ENCODE results near the gene HTR3D. TPM values are rescaled to one million over a fixed set of nuclear protein-coding genes. Genes with fewer than 3 reads are reported as not detected.
A peak's percentile ranks its signal among the peaks of the same experiment; 100 is the strongest.
"Not testable (repeated sequence)": the region's sequence is repeated elsewhere in the genome, so short reads cannot be mapped to it uniquely, and the experiment has no call there.

HTR3D gene
- total RNA-seq, 1 donor from 2014 or later = not detected

DNA sequence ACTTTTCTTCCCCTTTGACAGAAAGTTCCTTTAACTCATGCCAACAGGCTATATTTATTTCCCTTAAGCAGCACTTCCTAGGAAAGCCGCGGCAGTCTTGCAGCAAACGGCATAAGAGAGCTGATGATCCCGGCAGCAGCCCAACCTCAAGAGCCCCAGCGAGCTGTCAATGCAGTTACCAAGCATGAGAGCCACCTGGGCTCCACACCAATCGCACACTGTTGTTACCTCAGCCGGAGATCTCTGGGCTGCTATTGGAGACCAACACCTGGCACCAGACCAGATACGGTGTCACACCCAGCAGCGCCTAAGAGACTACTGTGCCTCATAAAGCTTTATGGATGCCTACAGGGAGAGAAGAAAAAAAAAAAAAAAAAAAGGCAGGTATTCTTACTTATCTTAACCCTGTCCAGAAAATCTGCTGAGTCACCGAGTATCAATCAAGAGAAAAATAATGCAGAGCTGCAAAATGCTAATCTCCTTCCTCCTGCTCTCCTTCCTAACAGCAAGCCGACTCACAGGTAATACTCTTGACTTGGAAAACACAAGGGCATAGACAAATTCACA lies 25.5 kb upstream of the HTR3D start:
- Mint-ChIP-seq H3K4me3 (ENCODE audit: low read depth) (no peak overlapping the region), H3K27ac (no peak overlapping the region)
- intact Hi-C loops (cut with micrococcal nuclease) = no loop called here

DNA sequence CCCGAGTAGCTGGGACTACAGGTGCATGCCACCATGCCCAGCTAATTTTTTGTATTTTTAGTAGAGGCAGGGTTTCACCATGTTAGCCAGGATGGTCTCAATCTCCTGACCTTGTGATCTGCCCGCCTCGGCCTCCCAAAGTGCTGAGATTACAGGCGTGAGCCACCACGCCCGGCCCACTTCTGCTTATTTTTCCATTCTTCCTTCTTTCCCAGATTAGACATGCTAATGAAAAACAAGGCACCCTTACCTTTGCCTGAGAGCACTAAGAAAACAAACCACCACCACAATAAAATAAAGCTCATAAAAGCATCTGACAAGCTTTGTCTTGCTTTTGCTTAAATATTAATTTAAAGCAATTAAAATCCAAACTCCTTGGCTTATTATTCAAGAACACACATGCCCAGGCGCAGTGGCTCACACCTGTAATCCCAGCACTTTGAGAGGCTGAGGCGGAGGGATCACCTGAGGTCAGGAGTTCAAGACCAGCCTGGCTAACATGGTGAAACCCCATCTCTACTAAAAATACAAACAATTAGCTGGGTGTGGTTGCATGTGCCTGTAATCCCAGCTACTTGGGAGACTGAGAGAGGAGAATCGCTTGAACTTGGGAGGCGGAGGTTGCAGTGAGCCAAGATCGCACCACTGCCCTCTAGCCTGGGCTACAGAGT lies 24.3 kb upstream of the HTR3D start:
- H3K36me3 Mint-ChIP-seq (ENCODE audit: low read depth) = peaks cover 14% of the 10 kb centered on the region
- H3K9me3 Mint-ChIP-seq; DNase-seq (ENCODE audit: low spot score); H3K4me3 Mint-ChIP-seq (ENCODE audit: low read depth); intact Hi-C loops (cut with micrococcal nuclease); H3K4me1 Mint-ChIP-seq (ENCODE audit: low read depth); H3K27me3 Mint-ChIP-seq (ENCODE audit: low read depth); H3K27ac Mint-ChIP-seq: not testable (repeated sequence)

More for the DNA sequence above, 25.5 kb upstream of the HTR3D start:
- Mint-ChIP-seq H3K9me3 (no peaks in the 10 kb centered on the region), H3K4me1 (ENCODE audit: low read depth) (peaks cover 8% of the 10 kb centered on the region), H3K36me3 (ENCODE audit: low read depth) (peaks cover 14% of the 10 kb centered on the region), H3K27me3 (ENCODE audit: low read depth) (no peaks in the 10 kb centered on the region)
- DNase-seq (ENCODE audit: low spot score) = no peak

DNA sequence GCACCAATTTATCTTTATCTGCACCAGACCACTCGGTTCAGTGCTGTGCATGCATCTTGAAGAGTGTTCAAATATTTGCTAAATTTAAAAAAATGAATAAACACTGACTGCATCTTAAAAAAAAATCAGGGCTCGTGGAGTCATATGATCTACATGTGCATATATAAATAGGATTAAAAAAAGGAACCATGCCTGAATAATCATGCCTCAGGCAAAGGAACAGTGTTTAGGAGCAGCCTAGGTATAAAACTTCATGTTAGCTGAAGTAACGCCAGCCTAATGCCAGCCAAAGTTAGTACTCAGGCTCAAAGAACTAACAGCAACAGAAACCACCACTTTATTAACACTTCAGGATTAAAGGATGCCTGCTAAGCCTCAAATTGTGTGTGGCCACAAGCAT lies 23.4 kb upstream of the HTR3D start:
- H3K4me3 Mint-ChIP-seq (ENCODE audit: low read depth) = no peak overlapping the region
- H3K9me3 Mint-ChIP-seq = no peaks in the 10 kb centered on the region
- intact Hi-C loops (cut with micrococcal nuclease) = no loop called here
- peaks cover 8% of the 10 kb centered on the region for H3K4me1 Mint-ChIP-seq (ENCODE audit: low read depth)
- H3K27me3 Mint-ChIP-seq (ENCODE audit: low read depth) = no peaks in the 10 kb centered on the region
- peaks cover 16% of the 10 kb centered on the region for H3K36me3 Mint-ChIP-seq (ENCODE audit: low read depth)
- no peak overlapping the region for H3K27ac Mint-ChIP-seq
- DNase-seq (ENCODE audit: low spot score) = no peak

DNA sequence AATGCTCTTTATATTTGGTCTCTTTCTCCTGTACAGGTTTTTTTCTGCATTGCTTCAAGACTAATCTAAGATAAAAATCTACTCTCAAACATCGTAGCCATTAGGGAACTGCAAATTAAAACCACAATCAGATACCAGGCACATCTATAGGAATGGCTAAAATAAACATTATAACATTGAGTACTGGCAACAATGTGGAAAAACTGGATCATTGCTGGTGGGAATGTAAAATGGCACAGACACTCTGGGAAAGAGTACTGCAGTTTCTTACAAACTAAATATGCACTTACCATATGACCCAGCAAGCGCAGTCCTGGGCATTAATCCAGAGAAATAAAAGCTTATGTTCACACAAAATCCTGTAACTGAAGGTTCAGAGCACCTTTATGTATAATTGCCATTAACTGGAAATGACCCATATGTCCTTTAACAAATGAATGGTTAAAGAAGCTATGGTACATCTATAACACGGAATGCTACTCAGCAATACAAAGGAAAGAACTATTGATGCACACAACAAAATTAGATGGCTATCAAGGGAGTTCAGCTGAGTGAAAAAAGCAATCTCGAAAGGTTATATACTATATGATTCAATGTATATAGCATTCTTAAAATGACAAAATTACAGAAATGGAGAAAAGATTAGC lies 20.2 kb upstream of the HTR3D start:
- DNase-seq (ENCODE audit: low spot score) = no peak
- intact Hi-C loops (cut with micrococcal nuclease) = no loop called here
- peaks cover 10% of the 10 kb centered on the region for H3K4me1 Mint-ChIP-seq (ENCODE audit: low read depth)
- no peak overlapping the region for H3K27ac Mint-ChIP-seq
- no peak overlapping the region for H3K4me3 Mint-ChIP-seq (ENCODE audit: low read depth)
- H3K9me3 Mint-ChIP-seq = no peaks in the 10 kb centered on the region
- peaks cover 1% of the 10 kb centered on the region for H3K27me3 Mint-ChIP-seq (ENCODE audit: low read depth)
- peaks cover 17% of the 10 kb centered on the region for H3K36me3 Mint-ChIP-seq (ENCODE audit: low read depth)

DNA sequence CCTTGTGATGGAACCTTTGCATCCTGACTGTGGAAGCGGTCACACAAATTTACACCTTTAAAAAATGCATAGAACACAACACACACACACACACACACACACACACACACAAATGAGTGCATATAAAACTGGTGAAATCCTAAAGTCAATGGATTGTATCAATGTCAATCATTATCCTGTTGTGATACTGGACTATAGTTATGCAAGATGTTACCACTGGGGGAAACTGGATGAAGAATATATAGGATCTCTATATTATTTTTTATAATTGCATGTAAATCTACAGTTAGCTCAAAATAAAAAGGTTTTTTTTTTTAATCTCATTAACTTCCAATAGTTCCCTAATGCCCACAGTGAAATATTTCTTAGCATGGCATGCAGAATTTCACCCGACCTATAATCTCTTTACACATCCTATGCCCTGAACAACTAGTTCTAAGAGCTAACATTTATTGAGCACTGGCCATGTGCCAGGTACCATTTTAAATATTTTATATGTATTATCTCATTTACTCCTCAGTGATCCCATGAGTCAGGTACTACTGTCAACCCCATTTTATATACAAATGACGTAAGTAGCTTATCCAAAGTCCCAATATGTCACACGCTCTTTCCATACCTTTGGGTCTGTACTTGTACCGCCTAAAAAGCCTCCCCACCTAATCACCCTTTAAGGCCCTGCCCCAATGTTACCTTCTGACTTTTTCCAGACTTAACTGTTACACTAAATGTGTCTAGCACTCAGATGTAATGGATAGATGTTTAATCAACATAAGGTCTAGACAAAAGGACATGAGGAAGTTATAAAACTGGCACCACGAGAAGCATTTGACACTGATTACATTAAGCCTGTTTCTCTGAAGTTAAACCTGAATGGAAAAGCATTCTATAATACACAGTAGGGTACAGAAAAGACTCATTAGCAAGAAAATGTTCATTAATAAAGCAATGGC lies 19.3 kb upstream of the HTR3D start:
- H3K9me3 Mint-ChIP-seq = no peaks in the 10 kb centered on the region
- no peak overlapping the region for H3K27ac Mint-ChIP-seq
- peaks cover 17% of the 10 kb centered on the region for H3K4me1 Mint-ChIP-seq (ENCODE audit: low read depth)
- no peak for DNase-seq (ENCODE audit: low spot score)
- peaks cover 1% of the 10 kb centered on the region for H3K27me3 Mint-ChIP-seq (ENCODE audit: low read depth)
- intact Hi-C loops (cut with micrococcal nuclease) = no loop called here
- no peak overlapping the region for H3K4me3 Mint-ChIP-seq (ENCODE audit: low read depth)
- H3K36me3 Mint-ChIP-seq (ENCODE audit: low read depth) = peaks cover 14% of the 10 kb centered on the region

DNA sequence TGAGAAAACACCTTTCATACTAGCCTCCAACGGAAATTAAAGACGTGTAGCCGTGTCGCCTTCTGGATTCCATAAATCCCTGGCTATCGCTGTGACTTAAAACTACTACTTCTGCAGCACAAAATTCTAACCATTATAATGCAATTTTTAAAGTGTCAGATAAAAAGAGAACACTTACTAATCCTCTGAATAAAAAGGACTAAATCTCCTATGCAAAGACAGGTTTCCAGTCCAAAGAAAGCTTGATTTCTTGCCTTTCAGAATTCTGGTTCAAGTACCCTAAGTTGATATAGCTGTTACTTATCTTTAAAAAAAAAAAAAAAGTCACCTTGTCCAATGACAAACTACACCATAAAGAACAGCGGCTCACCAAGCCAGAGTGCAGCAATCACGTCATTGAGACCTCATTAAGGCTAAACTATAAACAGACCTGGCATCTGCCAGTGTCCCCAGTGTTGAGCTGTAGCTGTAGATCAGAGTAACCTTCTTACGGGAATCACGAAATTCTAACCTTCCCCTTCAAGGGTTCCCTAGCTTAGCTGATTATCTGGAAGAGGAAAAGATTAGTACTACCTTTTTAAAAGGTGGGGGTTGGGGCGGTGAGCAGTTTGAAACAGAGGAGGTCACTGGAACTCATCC lies 16.0 kb upstream of the HTR3D start:
- DNase-seq (ENCODE audit: low spot score) = no peak
- H3K4me3 Mint-ChIP-seq (ENCODE audit: low read depth) = peak overlapping the region; percentile 97
- H3K9me3 Mint-ChIP-seq = no peaks in the 10 kb centered on the region
- H3K36me3 Mint-ChIP-seq (ENCODE audit: low read depth) = peaks cover 9% of the 10 kb centered on the region
- H3K27ac Mint-ChIP-seq = no peak overlapping the region
- peaks cover 21% of the 10 kb centered on the region for H3K4me1 Mint-ChIP-seq (ENCODE audit: low read depth)
- intact Hi-C loops (cut with micrococcal nuclease) = loop anchor here (2.0 to 5.0 kb wide), 4 partner anchors 119 to 548 kb away; partner anchors contain the start of genes ALG3, EEF1AKMT4 and EIF2B5
- peaks cover 5% of the 10 kb centered on the region for H3K27me3 Mint-ChIP-seq (ENCODE audit: low read depth)

DNA sequence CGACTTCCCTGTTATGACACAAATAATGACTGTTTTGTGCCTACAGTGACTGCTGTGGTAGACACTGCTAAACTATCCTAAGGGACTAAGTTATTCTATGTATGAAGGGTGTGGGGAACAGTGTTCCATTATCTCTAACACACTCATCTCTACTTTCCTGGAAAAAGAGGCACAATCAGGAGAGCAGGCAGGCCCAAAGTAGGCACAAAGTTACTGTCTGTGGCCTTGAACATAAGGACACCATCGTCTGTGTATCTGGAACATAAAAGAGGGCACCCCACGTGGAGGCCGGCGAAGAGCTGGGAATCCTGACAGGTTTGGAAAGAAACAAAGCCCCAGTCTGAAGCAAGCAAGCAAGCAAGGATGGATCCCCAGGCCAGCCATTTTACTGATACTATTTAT lies 15.4 kb upstream of the HTR3D start:
- Mint-ChIP-seq H3K9me3 (no peaks in the 10 kb centered on the region), H3K27ac (no peak overlapping the region), H3K36me3 (ENCODE audit: low read depth) (peaks cover 9% of the 10 kb centered on the region), H3K4me1 (ENCODE audit: low read depth) (peaks cover 21% of the 10 kb centered on the region), H3K4me3 (ENCODE audit: low read depth) (peak overlapping the region; percentile 97), H3K27me3 (ENCODE audit: low read depth) (peaks cover 8% of the 10 kb centered on the region)
- no peak for DNase-seq (ENCODE audit: low spot score)
- intact Hi-C loops (cut with micrococcal nuclease) = loop anchor here (2.0 to 5.0 kb wide), 4 partner anchors 119 to 549 kb away; partner anchors contain the start of genes ALG3, EEF1AKMT4 and EIF2B5

DNA sequence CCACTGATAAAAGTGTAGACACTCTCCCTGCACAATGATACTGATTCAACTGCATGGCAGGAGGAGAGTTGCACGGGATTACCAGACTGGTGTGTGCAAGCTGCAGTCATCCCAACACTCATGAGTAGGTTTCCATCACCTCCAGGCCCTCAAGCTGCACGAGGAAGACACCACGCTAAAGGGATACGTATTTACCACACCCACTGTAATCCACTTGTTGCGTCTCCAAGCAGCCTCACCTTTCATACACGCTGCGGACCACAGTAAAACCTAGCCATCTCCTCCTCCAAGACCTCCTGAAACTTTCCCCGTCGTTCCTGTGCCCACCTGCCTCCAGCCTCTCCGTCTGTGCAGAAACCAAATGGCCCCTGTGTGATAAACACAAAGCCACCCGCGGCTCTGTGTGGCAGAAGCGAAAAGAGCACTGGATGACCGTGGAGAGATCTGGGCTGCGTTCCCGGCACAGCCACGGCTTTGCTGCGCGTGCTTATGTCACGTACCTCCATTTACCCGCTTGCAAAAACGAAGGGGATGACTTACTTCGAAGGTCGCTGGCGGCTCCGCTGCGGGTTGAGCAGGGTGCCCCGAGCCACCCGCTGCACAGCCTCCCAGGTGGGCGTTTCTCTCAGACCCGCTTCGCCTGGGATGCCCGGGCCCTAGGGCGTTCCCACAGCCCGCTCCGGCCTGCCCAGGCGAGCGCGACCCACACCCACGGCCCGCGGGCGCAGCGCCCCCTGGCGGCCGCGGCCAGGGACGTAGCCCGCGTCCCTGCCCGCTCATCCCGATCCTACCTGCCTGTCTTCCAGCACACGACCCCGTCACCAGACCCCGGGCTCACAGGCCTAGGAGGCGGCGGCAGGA lies 14.5 kb upstream of the HTR3D start:
- DNase-seq (ENCODE audit: low spot score) = peak; percentile 53
- Mint-ChIP-seq H3K4me3 (ENCODE audit: low read depth) (peak overlapping the region; percentile 97), H3K36me3 (ENCODE audit: low read depth) (peaks cover 9% of the 10 kb centered on the region), H3K27me3 (ENCODE audit: low read depth) (peaks cover 10% of the 10 kb centered on the region), H3K4me1 (ENCODE audit: low read depth) (peaks cover 21% of the 10 kb centered on the region), H3K9me3 (no peaks in the 10 kb centered on the region), H3K27ac (peak overlapping the region; percentile 86)
- intact Hi-C loops (cut with micrococcal nuclease) = loop anchor here (1.0 to 5.0 kb wide), 5 partner anchors 118 to 550 kb away; partner anchors contain the start of genes ALG3, EEF1AKMT4 and EIF2B5

DNA sequence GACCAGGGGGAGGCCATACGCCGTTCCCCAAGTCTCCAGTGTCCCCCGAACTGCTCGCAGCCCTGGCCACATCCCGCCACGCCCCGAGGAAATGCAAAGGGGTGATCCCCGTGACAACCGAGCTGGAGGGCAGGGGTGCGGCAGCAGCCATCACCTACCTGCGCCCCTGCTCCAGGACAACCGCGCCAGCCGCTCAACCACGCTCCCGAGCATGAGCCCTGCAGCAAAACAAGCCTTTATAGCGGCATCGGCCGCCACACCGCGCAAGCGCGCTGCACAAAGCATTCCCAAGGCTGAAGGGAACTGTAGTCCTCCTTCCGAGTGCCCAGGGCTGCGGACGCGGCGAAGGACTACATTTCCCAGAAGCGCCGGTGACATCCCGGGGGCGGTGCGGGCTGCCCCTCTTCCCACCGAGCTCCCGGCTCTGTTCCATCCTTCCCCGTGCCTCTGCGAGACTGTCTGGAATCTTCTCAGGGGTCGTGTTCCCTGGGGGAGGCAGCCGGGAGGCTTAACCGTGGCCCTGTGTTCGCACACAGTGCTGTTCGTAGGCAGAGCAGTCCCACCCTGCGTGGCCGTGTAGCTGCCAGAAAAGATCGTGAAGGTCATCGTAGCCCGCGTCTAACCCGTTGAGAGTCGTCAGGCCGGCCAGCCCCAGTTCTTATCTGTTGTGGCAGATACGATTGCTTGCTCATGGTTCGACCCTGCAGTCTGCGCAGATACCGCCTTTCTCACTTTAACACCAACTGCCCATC lies 13.7 kb upstream of the HTR3D start, which contains the start of gene ABCC5:
Gene ABCC5 (minus strand): TSS at position 213 of the 752 bp plus-strand sequence. CDS start 3,492 bp downstream, outside the sequence.
- peak; percentile 78 for DNase-seq (ENCODE audit: low spot score)
- H3K4me3 Mint-ChIP-seq (ENCODE audit: low read depth) = peak within 1 kb of the TSS; percentile 97
- peak within 1 kb of the TSS; percentile 86 for H3K27ac Mint-ChIP-seq
- intact Hi-C loops (cut with micrococcal nuclease) = loop anchor here (1.0 to 5.0 kb wide), 5 partner anchors 117 to 551 kb away; partner anchors contain the start of genes ALG3, EEF1AKMT4 and EIF2B5
- H3K36me3 Mint-ChIP-seq (ENCODE audit: low read depth) = peaks cover 6% of the 10 kb centered on the region
- H3K9me3 Mint-ChIP-seq = no peaks in the 10 kb centered on the region
- H3K4me1 Mint-ChIP-seq (ENCODE audit: low read depth) = peaks cover 23% of the 10 kb centered on the region
- H3K27me3 Mint-ChIP-seq (ENCODE audit: low read depth) = peaks cover 10% of the 10 kb centered on the region

DNA sequence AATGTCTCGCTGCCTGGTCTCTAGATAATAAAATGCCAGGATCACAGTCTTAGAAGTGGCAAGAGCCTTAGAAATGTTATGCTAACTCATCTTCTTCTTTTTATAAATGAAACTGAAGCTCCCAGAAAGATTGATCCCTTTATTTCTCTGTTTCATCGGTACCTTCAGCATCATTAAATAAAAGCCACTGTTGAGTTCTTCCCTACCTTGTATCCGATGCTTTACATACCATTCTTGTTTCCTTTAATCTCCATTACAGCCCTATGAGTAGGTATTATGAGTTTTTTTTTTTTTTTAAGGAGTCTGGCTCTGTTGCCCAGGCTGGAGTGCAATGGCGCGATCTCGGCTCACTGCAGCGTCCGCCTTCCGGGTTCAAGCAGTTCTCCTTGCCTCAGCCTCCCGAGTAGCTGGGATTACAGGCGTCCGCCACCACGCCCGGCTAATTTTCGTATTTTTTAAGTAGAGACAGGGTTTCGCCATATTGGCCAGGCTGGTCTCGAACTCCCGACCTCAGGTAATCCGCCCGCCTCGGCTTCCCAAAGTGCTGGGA lies 13.0 kb upstream of the HTR3D start:
- H3K4me1 Mint-ChIP-seq (ENCODE audit: low read depth) = peaks cover 25% of the 10 kb centered on the region
- H3K4me3 Mint-ChIP-seq (ENCODE audit: low read depth) = peak overlapping the region; percentile 97

More for the DNA sequence above, 13.0 kb upstream of the HTR3D start:
- H3K27me3 Mint-ChIP-seq (ENCODE audit: low read depth) = peaks cover 11% of the 10 kb centered on the region
- H3K36me3 Mint-ChIP-seq (ENCODE audit: low read depth) = peaks cover 6% of the 10 kb centered on the region
- no peak for DNase-seq (ENCODE audit: low spot score)
- no peaks in the 10 kb centered on the region for H3K9me3 Mint-ChIP-seq
- intact Hi-C loops (cut with micrococcal nuclease) = loop anchor here (5.0 kb wide), 1 partner anchor 551 kb away; no protein-coding TSS in a partner anchor
- no peak overlapping the region for H3K27ac Mint-ChIP-seq

All from activated T-helper 2 cell treated with anti-CD3 and anti-CD28 coated beads, Interferon-gamma antibody, Interleukin-2, Interleukin-4, amounts not matched to agents 10 μg/mL and 5 μg/mL and 100 μg/mL, durations not matched to agents 14 hours and 24 hours and 36 hours (primary cell).